Mucosa of descending colon (tissue), 3 donors: ENCODE measurements around the gene FANCC. TPM values are rescaled to one million over a fixed set of nuclear protein-coding genes. Genes with fewer than 3 reads are reported as not detected.

ENCODE experiments used
- ATAC-seq: fragments of 200-7000 bp; cut with Tn5 transposase; one replicate; pipeline ENCODE4 v1.9.1; 2020; ENCODE audit warnings: mild to moderate bottlenecking, moderate library complexity
- DNase-seq, 3 donors: peaks; one replicate each; pipeline ENCODE4 v3.0.0-alpha.2; 2020
- H3K36me3 ChIP-seq: fragments of 200-600 bp; one replicate; pipeline ENCODE4 v1.8.0; 2021; ENCODE audit warnings: low read depth, mild to moderate bottlenecking
- H3K4me1 ChIP-seq: fragments of 200-600 bp; one replicate; pipeline ENCODE4 v1.8.0; 2021; ENCODE audit warnings: low read depth, mild to moderate bottlenecking
- H3K4me3 ChIP-seq: fragments of 200-600 bp; one replicate; pipeline ENCODE4 v1.8.0; 2021; ENCODE audit warnings: mild to moderate bottlenecking
- H3K9me3 ChIP-seq: fragments of 200-600 bp; one replicate; pipeline ENCODE4 v1.8.0; 2021; ENCODE audit warnings: mild to moderate bottlenecking
- intact Hi-C, 2 donors: fragments of 100-400 bp; cut with DNase I in 1 of 2; cut with micrococcal nuclease in 1 of 2; formaldehyde crosslinking; loops; one replicate each; pipeline versions ENCODE4 v1.11.0 to v1.11.1; 2022; cut with DNase I, micrococcal nuclease
- total RNA-seq, 3 donors: library from RNA; stranded (reverse); fragmentation: NEBNext Ultra II Directional in 2 of 3; extraction: Animal tissue kit (Norgen Biotek cat#: 25700) in 2 of 3; gene quantifications; one replicate each; pipeline versions ENCODE4 v1.2.1 to v1.2.4, GENCODE V29; 2021 to 2023
- TF ChIP-seq, protein P1 (sequence below): fragments of 200-600 bp; IDR thresholded peaks from one replicate; pipeline ENCODE4 v1.8.0; 2022; ENCODE audit warnings: antibody characterized with exemption, mild to moderate bottlenecking
- donor health status: DM: no; HTN: no; CAD: no; lungs with moderate emphysema.
- donor health status: DM: no; HTN: no; CAD: no.
- donor health status: DM: no; HTN: yes; CAD: no.

The FANCC gene
- total RNA-seq, 3 donors from 2014 or later = 10.7 to 18.0 (median 14.2) TPM

DNA sequence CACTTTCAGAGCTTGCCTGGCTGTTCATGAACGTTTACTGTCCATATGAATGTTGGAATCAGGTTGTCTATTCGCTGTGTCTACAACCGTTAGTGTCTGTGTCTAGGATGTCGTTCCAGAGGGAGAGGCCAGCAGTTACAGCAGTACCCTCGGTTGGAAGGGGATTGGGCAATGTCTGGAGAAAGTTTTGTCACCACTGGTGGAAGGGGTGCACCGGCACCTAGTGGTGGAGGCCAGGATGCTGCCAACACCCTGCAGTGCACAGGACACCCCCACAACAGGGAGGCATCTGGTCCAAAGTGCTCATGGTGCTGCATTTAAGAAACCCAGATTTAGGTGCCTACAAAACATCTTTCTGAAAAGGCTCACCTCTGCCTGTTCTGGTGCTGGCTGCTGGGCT, 220.7 kb downstream of the FANCC start:
- no peak for ATAC-seq
- DNase-seq = no peak
- no peaks in the 10 kb centered on the region for H3K36me3 ChIP-seq
- intact Hi-C loops = no loop called here
- TF ChIP-seq, protein P1, sequence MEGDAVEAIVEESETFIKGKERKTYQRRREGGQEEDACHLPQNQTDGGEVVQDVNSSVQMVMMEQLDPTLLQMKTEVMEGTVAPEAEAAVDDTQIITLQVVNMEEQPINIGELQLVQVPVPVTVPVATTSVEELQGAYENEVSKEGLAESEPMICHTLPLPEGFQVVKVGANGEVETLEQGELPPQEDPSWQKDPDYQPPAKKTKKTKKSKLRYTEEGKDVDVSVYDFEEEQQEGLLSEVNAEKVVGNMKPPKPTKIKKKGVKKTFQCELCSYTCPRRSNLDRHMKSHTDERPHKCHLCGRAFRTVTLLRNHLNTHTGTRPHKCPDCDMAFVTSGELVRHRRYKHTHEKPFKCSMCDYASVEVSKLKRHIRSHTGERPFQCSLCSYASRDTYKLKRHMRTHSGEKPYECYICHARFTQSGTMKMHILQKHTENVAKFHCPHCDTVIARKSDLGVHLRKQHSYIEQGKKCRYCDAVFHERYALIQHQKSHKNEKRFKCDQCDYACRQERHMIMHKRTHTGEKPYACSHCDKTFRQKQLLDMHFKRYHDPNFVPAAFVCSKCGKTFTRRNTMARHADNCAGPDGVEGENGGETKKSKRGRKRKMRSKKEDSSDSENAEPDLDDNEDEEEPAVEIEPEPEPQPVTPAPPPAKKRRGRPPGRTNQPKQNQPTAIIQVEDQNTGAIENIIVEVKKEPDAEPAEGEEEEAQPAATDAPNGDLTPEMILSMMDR = no peak
- peaks cover 20% of the 10 kb centered on the region for H3K4me1 ChIP-seq
- H3K9me3 ChIP-seq = no peaks in the 10 kb centered on the region
- no peak overlapping the region for H3K4me3 ChIP-seq

DNA sequence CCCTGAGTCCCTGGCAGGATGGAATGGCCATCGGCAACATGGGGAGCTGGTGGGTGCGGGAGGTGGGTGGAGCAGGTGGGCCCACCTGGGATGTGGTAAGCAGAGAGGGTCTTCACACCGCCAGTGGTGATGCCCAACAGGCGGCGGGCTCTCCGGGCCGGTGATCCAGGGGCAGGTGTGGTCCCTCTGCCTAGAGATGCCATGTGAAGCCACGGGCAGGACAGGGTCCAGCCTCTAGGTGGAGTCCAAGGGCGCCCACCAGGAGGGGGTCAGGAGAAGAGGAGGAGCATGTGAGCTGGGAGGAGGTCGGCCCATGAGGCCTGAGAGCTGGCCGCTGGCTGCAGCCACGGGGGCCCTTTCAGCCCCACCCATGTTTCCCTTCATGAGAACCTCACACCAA, 221.1 kb downstream of the FANCC start:
- ATAC-seq = no peak
- TF ChIP-seq, protein P1 = no peak

DNA sequence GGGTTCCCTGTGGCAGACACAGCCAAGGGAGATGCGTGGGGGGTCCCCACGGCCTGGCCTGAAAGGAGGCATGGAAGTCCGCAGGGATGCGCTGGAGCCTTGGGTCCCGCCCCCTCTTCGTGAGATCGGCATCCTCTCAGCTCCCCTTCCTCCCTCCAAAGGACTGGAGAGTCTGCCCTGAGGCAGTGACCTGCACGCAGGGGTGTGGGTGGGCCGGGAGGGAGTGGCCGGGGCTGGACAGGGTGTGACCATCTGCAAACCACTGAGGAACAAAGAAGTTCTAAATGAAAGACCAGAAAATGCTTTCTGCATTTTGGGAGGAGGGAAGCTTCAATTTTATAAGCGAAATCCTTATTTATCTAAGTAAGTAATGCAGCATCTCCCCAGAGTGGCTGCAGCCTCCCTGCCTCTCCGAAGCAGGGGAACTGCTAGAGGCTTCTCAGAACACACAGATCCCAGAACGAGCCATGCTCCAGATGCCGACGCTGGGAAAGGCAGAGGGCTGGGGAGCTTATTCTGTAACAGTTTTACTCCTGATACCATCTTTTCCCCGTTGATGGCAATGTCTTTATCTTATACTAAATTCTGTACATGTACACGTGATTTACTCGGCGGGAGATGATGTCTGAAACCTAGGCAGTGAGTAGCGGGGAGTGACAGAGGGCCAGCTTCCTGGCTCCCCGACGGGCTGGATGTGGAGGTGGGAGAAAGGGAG, 221.7 kb downstream of the FANCC start:
- Histone ChIP-seq H3K36me3 (no peaks in the 10 kb centered on the region), H3K4me1 (peaks cover 27% of the 10 kb centered on the region), H3K9me3 (no peaks in the 10 kb centered on the region)

More for the DNA sequence above, 221.1 kb downstream of the FANCC start:
- intact Hi-C loops = no loop called here
- DNase-seq = no peak
- Histone ChIP-seq H3K4me3 (no peak overlapping the region), H3K9me3 (no peaks in the 10 kb centered on the region), H3K4me1 (peaks cover 23% of the 10 kb centered on the region), H3K36me3 (no peaks in the 10 kb centered on the region)

DNA sequence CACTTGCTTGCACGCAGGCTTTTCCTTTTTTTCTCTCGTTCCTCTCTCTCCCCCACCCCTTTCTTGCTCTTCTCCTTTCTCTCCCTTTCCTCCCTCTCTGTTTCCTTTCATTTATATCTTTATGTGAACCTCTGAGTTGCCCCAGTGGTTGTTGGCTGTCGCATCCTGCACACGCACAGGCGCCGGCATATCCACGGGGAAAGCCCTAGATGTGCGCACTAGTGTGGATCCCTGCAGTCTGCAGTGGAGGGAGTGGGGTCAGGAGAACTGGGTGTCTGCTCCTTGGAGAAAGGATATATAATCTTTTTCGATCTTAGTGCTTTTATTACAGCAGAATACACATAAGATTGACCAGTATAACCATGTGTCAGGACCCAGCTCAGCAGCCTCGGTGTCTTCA, 223.5 kb downstream of the FANCC start:
- Histone ChIP-seq H3K9me3 (no peaks in the 10 kb centered on the region), H3K4me3 (no peak overlapping the region), H3K36me3 (no peaks in the 10 kb centered on the region), H3K4me1 (peaks cover 42% of the 10 kb centered on the region)
- no peak for DNase-seq
- intact Hi-C loops = no loop called here
- ATAC-seq = no peak
- TF ChIP-seq, protein P1 = no peak

More for the DNA sequence above, 221.7 kb downstream of the FANCC start:
- no peak overlapping the region for H3K4me3 ChIP-seq
- TF ChIP-seq, protein P1 = no peak
- ATAC-seq (no peak), DNase-seq (no peak)
- intact Hi-C loops = no loop called here

DNA sequence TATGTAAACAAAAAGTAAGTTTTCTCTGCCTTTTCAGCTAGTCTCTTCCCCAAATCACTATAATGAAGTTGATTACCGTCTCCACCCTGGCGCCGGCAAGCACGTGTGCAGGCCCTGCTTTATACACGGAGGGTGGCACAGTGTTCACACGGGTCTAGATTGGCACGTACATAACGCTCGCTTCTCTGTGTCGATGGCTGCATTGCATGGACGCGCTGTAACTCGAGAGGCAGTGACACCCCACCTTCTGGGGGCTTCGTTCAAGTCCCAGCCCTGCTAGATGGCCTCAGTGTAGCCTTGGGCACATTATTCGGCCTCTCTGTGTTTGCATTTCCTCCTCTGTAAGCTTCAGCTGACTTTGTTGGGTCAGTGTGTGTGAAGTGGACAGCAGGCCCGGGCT, 223.9 kb downstream of the FANCC start:
- Histone ChIP-seq H3K36me3 (no peaks in the 10 kb centered on the region), H3K4me3 (no peak overlapping the region), H3K4me1 (peaks cover 42% of the 10 kb centered on the region), H3K9me3 (no peaks in the 10 kb centered on the region)
- ATAC-seq (no peak), DNase-seq (no peak)
- intact Hi-C loops = no loop called here
- TF ChIP-seq, protein P1 = no peak
